ENCODE data around the gene GNB4. TPM values are rescaled to one million over a fixed set of nuclear protein-coding genes. Genes with fewer than 3 reads are reported as not detected.

Gene GNB4
- polyA plus RNA-seq, 1 of the 3 experiments (the other 2 are of a cell fraction): 8.7 TPM

- no peaks in the 10 kb centered on the region for H4K20me1 ChIP-seq (ENCODE audit: insufficient read depth)
- H3K4me1 ChIP-seq (ENCODE audit: control insufficient read depth in 1 of 2, insufficient read depth in 2 of 2, low read depth in 1 of 2, low read length in 1 of 2): no peaks in the 10 kb centered on the region
- no peaks in the 10 kb centered on the region for H3K27me3 ChIP-seq (ENCODE audit: insufficient read depth)
- H3K36me3 ChIP-seq (replicated peaks in 1 of 2; ENCODE audit: control insufficient read depth in 1 of 2, insufficient read depth in 2 of 2, low read length in 1 of 2): no peaks in the 10 kb centered on the region
- no peak overlapping the region for H2AFZ ChIP-seq (ENCODE audit: low read depth)
- H3F3A ChIP-seq (replicated peaks; ENCODE audit: insufficient read depth): no peaks in the 10 kb centered on the region
- no peaks in the 10 kb centered on the region for H3K79me2 ChIP-seq (ENCODE audit: insufficient read depth)
- H3K4me3 ChIP-seq (ENCODE audit: low read depth in 2 of 2, low read length in 1 of 2): no peak overlapping the region
- ChIA-PET POLR2A (no interaction called here), CTCF (no interaction called here)
- no peak overlapping the region for H3K27ac ChIP-seq (ENCODE audit: low read depth in 2 of 2, low read length in 1 of 2)
- H3K9me2 ChIP-seq: no peaks in the 10 kb centered on the region
- H3K9me3 ChIP-seq: no peaks in the 10 kb centered on the region
- TF ChIP-seq EP300 (IDR thresholded peaks at IDR 0.05; ENCODE audit: borderline replicate concordance in 1 of 2, low read depth in 1 of 2, low read length in 1 of 2) (no peak), NFIC (IDR thresholded peaks at IDR 0.05; ENCODE audit: borderline replicate concordance) (no peak), MXI1 (IDR thresholded peaks at IDR 0.05; ENCODE audit: low read depth, low read length) (no peak), FOXM1 (IDR thresholded peaks at IDR 0.05; ENCODE audit: low read depth) (no peak)
- TF ChIP-seq, protein P1, sequence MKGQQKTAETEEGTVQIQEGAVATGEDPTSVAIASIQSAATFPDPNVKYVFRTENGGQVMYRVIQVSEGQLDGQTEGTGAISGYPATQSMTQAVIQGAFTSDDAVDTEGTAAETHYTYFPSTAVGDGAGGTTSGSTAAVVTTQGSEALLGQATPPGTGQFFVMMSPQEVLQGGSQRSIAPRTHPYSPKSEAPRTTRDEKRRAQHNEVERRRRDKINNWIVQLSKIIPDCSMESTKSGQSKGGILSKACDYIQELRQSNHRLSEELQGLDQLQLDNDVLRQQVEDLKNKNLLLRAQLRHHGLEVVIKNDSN (IDR thresholded peaks at IDR 0.05; ENCODE audit: borderline replicate concordance, low read depth): no peak
- TF ChIP-seq, protein P2, sequence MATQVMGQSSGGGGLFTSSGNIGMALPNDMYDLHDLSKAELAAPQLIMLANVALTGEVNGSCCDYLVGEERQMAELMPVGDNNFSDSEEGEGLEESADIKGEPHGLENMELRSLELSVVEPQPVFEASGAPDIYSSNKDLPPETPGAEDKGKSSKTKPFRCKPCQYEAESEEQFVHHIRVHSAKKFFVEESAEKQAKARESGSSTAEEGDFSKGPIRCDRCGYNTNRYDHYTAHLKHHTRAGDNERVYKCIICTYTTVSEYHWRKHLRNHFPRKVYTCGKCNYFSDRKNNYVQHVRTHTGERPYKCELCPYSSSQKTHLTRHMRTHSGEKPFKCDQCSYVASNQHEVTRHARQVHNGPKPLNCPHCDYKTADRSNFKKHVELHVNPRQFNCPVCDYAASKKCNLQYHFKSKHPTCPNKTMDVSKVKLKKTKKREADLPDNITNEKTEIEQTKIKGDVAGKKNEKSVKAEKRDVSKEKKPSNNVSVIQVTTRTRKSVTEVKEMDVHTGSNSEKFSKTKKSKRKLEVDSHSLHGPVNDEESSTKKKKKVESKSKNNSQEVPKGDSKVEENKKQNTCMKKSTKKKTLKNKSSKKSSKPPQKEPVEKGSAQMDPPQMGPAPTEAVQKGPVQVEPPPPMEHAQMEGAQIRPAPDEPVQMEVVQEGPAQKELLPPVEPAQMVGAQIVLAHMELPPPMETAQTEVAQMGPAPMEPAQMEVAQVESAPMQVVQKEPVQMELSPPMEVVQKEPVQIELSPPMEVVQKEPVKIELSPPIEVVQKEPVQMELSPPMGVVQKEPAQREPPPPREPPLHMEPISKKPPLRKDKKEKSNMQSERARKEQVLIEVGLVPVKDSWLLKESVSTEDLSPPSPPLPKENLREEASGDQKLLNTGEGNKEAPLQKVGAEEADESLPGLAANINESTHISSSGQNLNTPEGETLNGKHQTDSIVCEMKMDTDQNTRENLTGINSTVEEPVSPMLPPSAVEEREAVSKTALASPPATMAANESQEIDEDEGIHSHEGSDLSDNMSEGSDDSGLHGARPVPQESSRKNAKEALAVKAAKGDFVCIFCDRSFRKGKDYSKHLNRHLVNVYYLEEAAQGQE (IDR thresholded peaks at IDR 0.05; ENCODE audit: low read depth, low read length): no peak
- TF ChIP-seq, protein P3, sequence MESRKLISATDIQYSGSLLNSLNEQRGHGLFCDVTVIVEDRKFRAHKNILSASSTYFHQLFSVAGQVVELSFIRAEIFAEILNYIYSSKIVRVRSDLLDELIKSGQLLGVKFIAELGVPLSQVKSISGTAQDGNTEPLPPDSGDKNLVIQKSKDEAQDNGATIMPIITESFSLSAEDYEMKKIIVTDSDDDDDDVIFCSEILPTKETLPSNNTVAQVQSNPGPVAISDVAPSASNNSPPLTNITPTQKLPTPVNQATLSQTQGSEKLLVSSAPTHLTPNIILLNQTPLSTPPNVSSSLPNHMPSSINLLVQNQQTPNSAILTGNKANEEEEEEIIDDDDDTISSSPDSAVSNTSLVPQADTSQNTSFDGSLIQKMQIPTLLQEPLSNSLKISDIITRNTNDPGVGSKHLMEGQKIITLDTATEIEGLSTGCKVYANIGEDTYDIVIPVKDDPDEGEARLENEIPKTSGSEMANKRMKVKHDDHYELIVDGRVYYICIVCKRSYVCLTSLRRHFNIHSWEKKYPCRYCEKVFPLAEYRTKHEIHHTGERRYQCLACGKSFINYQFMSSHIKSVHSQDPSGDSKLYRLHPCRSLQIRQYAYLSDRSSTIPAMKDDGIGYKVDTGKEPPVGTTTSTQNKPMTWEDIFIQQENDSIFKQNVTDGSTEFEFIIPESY (IDR thresholded peaks at IDR 0.05; ENCODE audit: borderline replicate concordance, low read depth): no peak
- TF ChIP-seq, protein P4, sequence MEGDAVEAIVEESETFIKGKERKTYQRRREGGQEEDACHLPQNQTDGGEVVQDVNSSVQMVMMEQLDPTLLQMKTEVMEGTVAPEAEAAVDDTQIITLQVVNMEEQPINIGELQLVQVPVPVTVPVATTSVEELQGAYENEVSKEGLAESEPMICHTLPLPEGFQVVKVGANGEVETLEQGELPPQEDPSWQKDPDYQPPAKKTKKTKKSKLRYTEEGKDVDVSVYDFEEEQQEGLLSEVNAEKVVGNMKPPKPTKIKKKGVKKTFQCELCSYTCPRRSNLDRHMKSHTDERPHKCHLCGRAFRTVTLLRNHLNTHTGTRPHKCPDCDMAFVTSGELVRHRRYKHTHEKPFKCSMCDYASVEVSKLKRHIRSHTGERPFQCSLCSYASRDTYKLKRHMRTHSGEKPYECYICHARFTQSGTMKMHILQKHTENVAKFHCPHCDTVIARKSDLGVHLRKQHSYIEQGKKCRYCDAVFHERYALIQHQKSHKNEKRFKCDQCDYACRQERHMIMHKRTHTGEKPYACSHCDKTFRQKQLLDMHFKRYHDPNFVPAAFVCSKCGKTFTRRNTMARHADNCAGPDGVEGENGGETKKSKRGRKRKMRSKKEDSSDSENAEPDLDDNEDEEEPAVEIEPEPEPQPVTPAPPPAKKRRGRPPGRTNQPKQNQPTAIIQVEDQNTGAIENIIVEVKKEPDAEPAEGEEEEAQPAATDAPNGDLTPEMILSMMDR (IDR thresholded peaks at IDR 0.05): no peak
- 51% methylated on average over 3 of the region's 3 CpGs for WGBS (ENCODE audit: low lambda C conversion rate)
- H3K4me2 ChIP-seq: no peak overlapping the region
- no peak overlapping the region for H3K9ac ChIP-seq
- no peak for DNase-seq
These were observed 31.6 kb upstream of the GNB4 start for GRCh38 chr3:179482857-179483256.
